Breast epithelium (tissue), 4 donors: ENCODE data around the gene TLE1. TPM values are rescaled to one million over a fixed set of nuclear protein-coding genes. Genes with fewer than 3 reads are reported as not detected.

Source experiments
- DNase-seq, 2 donors: peaks; one replicate each; pipeline ENCODE4 v3.0.0-alpha.2; 2019; ENCODE audit warnings: low spot score in 2 of 2
- H3K27ac ChIP-seq, 2 donors: fragments of 200-600 bp; sonication (generic) in 1 of 2; one replicate each; pipeline ENCODE4 v1.5.1; 2016 to 2019; ENCODE audit warnings: mild to moderate bottlenecking in 1 of 2
- H3K27me3 ChIP-seq, 2 donors: fragments of 200-600 bp; sonication (generic) in 1 of 2; one replicate each; pipeline versions ENCODE4 v1.5.1 to v1.6.0; 2017 to 2019; ENCODE audit warnings: control low read depth in 1 of 2, mild to moderate bottlenecking in 1 of 2
- H3K36me3 ChIP-seq: fragments of 200-600 bp; one replicate; pipeline ENCODE4 v1.5.1; 2019
- H3K4me1 ChIP-seq, 2 donors: fragments of 200-600 bp; sonication (generic); one replicate each; pipeline ENCODE4 v1.5.1; 2016 to 2019; ENCODE audit warnings: control low read depth in 1 of 2
- H3K4me3 ChIP-seq, 3 donors: fragments of 200-600 bp; sonication (generic); 1 replicate in 2 of 3; 2 replicates in 1 of 3; pipeline ENCODE4 v1.5.1; 2016 to 2019; ENCODE audit warnings: mild to moderate bottlenecking in 3 of 3, moderate library complexity in 2 of 3
- H3K9me3 ChIP-seq, 2 donors: fragments of 200-600 bp; sonication (generic) in 1 of 2; one replicate each; pipeline ENCODE4 v1.5.1; 2016 to 2019; ENCODE audit warnings: control low read depth in 1 of 2
- CTCF ChIP-seq, 3 donors: fragments of 450-650 bp; IDR thresholded peaks; one replicate each; pipeline ENCODE4 v1.5.1; 2016 to 2017; ENCODE audit warnings: antibody characterized with exemption in 3 of 3, mild to moderate bottlenecking in 3 of 3, moderate library complexity in 3 of 3
- POLR2A ChIP-seq: fragments of 450-650 bp; IDR thresholded peaks from one replicate; pipeline ENCODE4 v1.6.1; 2016; ENCODE audit warnings: antibody characterized with exemption, mild to moderate bottlenecking, moderate library complexity
- POLR2AphosphoS5 ChIP-seq, 3 donors: sonication (generic); formaldehyde crosslinking; IDR thresholded peaks; one replicate each; pipeline ENCODE4 v1.6.1; 2017; ENCODE audit warnings: antibody characterized with exemption in 3 of 3
- intact Hi-C: fragments of 100-400 bp; cut with DNase I; formaldehyde crosslinking; loops from one replicate; pipeline ENCODE4 v1.15.1; 2023; ENCODE audit warnings: low total_unique reads
- total RNA-seq, 3 donors: library from RNA; depleted of rRNA; stranded (reverse); fragments of >200 nt; gene quantifications; one replicate each; pipeline ENCODE4 v1.1.0, GENCODE V29; 2016

TLE1 gene
- total RNA-seq, 3 donors from 2014 or later, result 41.1 to 52.1 (median 47.4) TPM

GRCh38 chr9:81620002-81620390 is 69.4 kb downstream of the TLE1 start:
- Histone ChIP-seq H3K9me3 (no peaks in the 10 kb centered on the region), H3K4me1 (no peaks in the 10 kb centered on the region), H3K4me3 (no peak overlapping the region), H3K27ac (no peak overlapping the region), H3K27me3 (no peaks in the 10 kb centered on the region), H3K36me3 (no peaks in the 10 kb centered on the region)
- intact Hi-C loops, result no loop called here
- DNase-seq, result no peak
- TF ChIP-seq CTCF (IDR thresholded peaks at IDR 0.05) (no peak), POLR2A (no peak), POLR2AphosphoS5 (IDR thresholded peaks at IDR 0.05) (no peak)

GRCh38 chr9:81619353-81620001 is 69.9 kb downstream of the TLE1 start:
- Histone ChIP-seq H3K27me3 (no peaks in the 10 kb centered on the region), H3K4me3 (no peak overlapping the region), H3K4me1 (no peaks in the 10 kb centered on the region), H3K27ac (no peak overlapping the region), H3K36me3 (no peaks in the 10 kb centered on the region), H3K9me3 (no peaks in the 10 kb centered on the region)
- no peak for DNase-seq
- intact Hi-C loops, result no loop called here
- no peak for TF ChIP-seq POLR2AphosphoS5 (IDR thresholded peaks at IDR 0.05)
- no peak for TF ChIP-seq CTCF (IDR thresholded peaks at IDR 0.05)
- no peak for TF ChIP-seq POLR2A

GRCh38 chr9:81618923-81619322 is 70.4 kb downstream of the TLE1 start:
- DNase-seq, result no peak
- Histone ChIP-seq H3K36me3 (no peaks in the 10 kb centered on the region), H3K27ac (no peak overlapping the region), H3K4me3 (no peak overlapping the region), H3K9me3 (no peaks in the 10 kb centered on the region), H3K4me1 (no peaks in the 10 kb centered on the region), H3K27me3 (no peaks in the 10 kb centered on the region)
- no peak for TF ChIP-seq POLR2A
- no peak for TF ChIP-seq POLR2AphosphoS5 (IDR thresholded peaks at IDR 0.05)
- TF ChIP-seq CTCF (IDR thresholded peaks at IDR 0.05), result no peak
- intact Hi-C loops, result no loop called here

GRCh38 chr9:81616141-81616540 is 73.2 kb downstream of the TLE1 start:
- Histone ChIP-seq H3K27ac (no peak overlapping the region), H3K36me3 (no peaks in the 10 kb centered on the region)
- intact Hi-C loops, result no loop called here

More at GRCh38 chr9:81616141-81616540, 73.2 kb downstream of the TLE1 start:
- Histone ChIP-seq H3K4me3 (no peak overlapping the region), H3K4me1 (no peaks in the 10 kb centered on the region), H3K9me3 (no peaks in the 10 kb centered on the region), H3K27me3 (no peaks in the 10 kb centered on the region)
- no peak for DNase-seq
- no peak for TF ChIP-seq POLR2AphosphoS5 (IDR thresholded peaks at IDR 0.05)
- TF ChIP-seq CTCF (IDR thresholded peaks at IDR 0.05), result no peak
- no peak for TF ChIP-seq POLR2A
